WTC11 (cell line): ENCODE measurements around the gene MCAT. TPM values are rescaled to one million over a fixed set of nuclear protein-coding genes. Genes with fewer than 3 reads are reported as not detected.

Experiments
- ATAC-seq: fragments of 200-7000 bp; cut with Tn5 transposase; 2 replicates; pipeline ENCODE4 v1.10.0; 2021; ENCODE audit warnings: mild to moderate bottlenecking, moderate library complexity
- CTCF ChIA-PET: fragments of 300-600 bp; sonication (Branson Sonifier 250); formaldehyde crosslinking; loops from one replicate; lab custom pipeline; 2021; ENCODE audit warnings: antibody characterized with exemption; lab: Charles Lee
- POLR2A ChIA-PET: fragments of 350-600 bp; sonication (Branson Sonifier 250); formaldehyde crosslinking; loops from one replicate; lab custom pipeline; 2021; ENCODE audit warnings: antibody characterized with exemption; lab: Charles Lee
- DNase-seq: peaks from one replicate; pipeline ENCODE4 v3.0.0; 2021; ENCODE audit warnings: low spot score
- H3K27ac Mint-ChIP-seq: 2 replicates; pipeline ENCODE4 v1.8.0; 2021; ENCODE audit warnings: mixed read lengths
- H3K27me3 Mint-ChIP-seq: 2 replicates; pipeline ENCODE4 v1.8.0; 2021; ENCODE audit warnings: low read depth, mild to moderate bottlenecking, moderate library complexity, mixed read lengths
- H3K36me3 Mint-ChIP-seq: 2 replicates; pipeline ENCODE4 v1.8.0; 2021; ENCODE audit warnings: mixed read lengths
- H3K4me1 Mint-ChIP-seq: 2 replicates; pipeline ENCODE4 v1.8.0; 2022; ENCODE audit warnings: mixed read lengths
- H3K4me3 Mint-ChIP-seq: 2 replicates; pipeline ENCODE4 v1.8.0; 2021; ENCODE audit warnings: mild to moderate bottlenecking, moderate library complexity, mixed read lengths
- H3K9me3 Mint-ChIP-seq: 2 replicates; pipeline ENCODE4 v1.8.0; 2021; ENCODE audit warnings: mixed read lengths
- CBFB ChIP-seq: sonication (generic); formaldehyde crosslinking; IDR thresholded peaks from 2 replicates; pipeline ENCODE4 v1.8.1; 2022; ENCODE audit warnings: mild to moderate bottlenecking, low read depth, missing genetic modification reagents
- CREB1 ChIP-seq: sonication (generic); formaldehyde crosslinking; IDR thresholded peaks from 2 replicates; pipeline ENCODE4 v1.8.0; 2023; ENCODE audit warnings: mild to moderate bottlenecking, missing genetic modification reagents
- FOXK1 ChIP-seq: sonication (generic); formaldehyde crosslinking; IDR thresholded peaks from 2 replicates; pipeline ENCODE4 v1.8.0; 2022; ENCODE audit warnings: mild to moderate bottlenecking, moderate library complexity, missing genetic modification reagents
- GTF2I ChIP-seq: fragments of 250-450 bp; sonication (Bioruptor Pico); conservative IDR thresholded peaks from 2 replicates; pipeline ENCODE4 v1.4.0; 2021; ENCODE audit warnings: mild to moderate bottlenecking
- HMGA2 ChIP-seq: fragments of 250-450 bp; sonication (Bioruptor Pico); IDR thresholded peaks from 2 replicates; pipeline ENCODE4 v1.4.0; 2021; ENCODE audit warnings: mild to moderate bottlenecking, moderate library complexity
- NFATC4 ChIP-seq: fragments of 250-450 bp; sonication (Bioruptor Pico); IDR thresholded peaks from 2 replicates; pipeline ENCODE4 v1.9.0; 2021; ENCODE audit warnings: mild to moderate bottlenecking
- NR1H2 ChIP-seq: sonication (generic); formaldehyde crosslinking; IDR thresholded peaks from 2 replicates; pipeline ENCODE4 v1.9.0; 2021; ENCODE audit warnings: mild to moderate bottlenecking, moderate library complexity, missing genetic modification reagents
- PRRX2 ChIP-seq: fragments of 250-450 bp; sonication (Bioruptor Pico); IDR thresholded peaks from 2 replicates; pipeline ENCODE4 v1.8.0; 2021; ENCODE audit warnings: mild to moderate bottlenecking
- RORB ChIP-seq: fragments of 250-450 bp; sonication (Bioruptor Pico); IDR thresholded peaks from 2 replicates; pipeline ENCODE4 v1.9.0; 2021; ENCODE audit warnings: mild to moderate bottlenecking
- SMAD4 ChIP-seq: sonication (generic); formaldehyde crosslinking; IDR thresholded peaks from 2 replicates; pipeline ENCODE4 v1.8.0; 2022; ENCODE audit warnings: mild to moderate bottlenecking, missing genetic modification reagents
- TCF7 ChIP-seq: sonication (generic); formaldehyde crosslinking; IDR thresholded peaks from 2 replicates; pipeline ENCODE4 v1.8.0; 2022; ENCODE audit warnings: mild to moderate bottlenecking, low read depth, missing genetic modification reagents, moderate library complexity
- ZNF138 ChIP-seq: sonication (generic); formaldehyde crosslinking; conservative IDR thresholded peaks from 2 replicates; pipeline ENCODE4 v1.8.1; 2022; ENCODE audit warnings: mild to moderate bottlenecking, moderate library complexity, missing genetic modification reagents
- ZNF396 ChIP-seq: fragments of 250-450 bp; sonication (Bioruptor Pico); IDR thresholded peaks from 2 replicates; pipeline ENCODE4 v1.8.0; 2021; ENCODE audit warnings: mild to moderate bottlenecking, moderate library complexity, borderline replicate concordance
- total RNA-seq: library from RNA; stranded (reverse); gene quantifications from 3 replicates; pipeline ENCODE4 v1.2.3, GENCODE V29; 2021
- TF ChIP-seq, protein P1 (sequence below): fragments of 250-450 bp; sonication (Bioruptor Pico); IDR thresholded peaks from 2 replicates; pipeline ENCODE4 v1.9.0; 2021; ENCODE audit warnings: mild to moderate bottlenecking
- TF ChIP-seq, protein P2 (sequence below): fragments of 250-450 bp; sonication (Bioruptor Pico); conservative IDR thresholded peaks from 2 replicates; pipeline ENCODE4 v1.9.0; 2021; ENCODE audit warnings: mild to moderate bottlenecking
- TF ChIP-seq, protein P3 (sequence below): fragments of 250-450 bp; sonication (Bioruptor Pico); IDR thresholded peaks from 2 replicates; pipeline ENCODE4 v1.9.0; 2021; ENCODE audit warnings: mild to moderate bottlenecking
- TF ChIP-seq, protein P4 (sequence below): sonication (generic); formaldehyde crosslinking; IDR thresholded peaks from 2 replicates; pipeline ENCODE4 v1.8.0; 2023; ENCODE audit warnings: missing genetic modification reagents
- TF ChIP-seq, protein P5 (sequence below): sonication (generic); formaldehyde crosslinking; conservative IDR thresholded peaks from 2 replicates; pipeline ENCODE4 v1.8.1; 2023; ENCODE audit warnings: mild to moderate bottlenecking, low read depth, missing genetic modification reagents, moderate library complexity
- TF ChIP-seq, protein P6 (sequence below): sonication (generic); formaldehyde crosslinking; IDR thresholded peaks from 2 replicates; pipeline ENCODE4 v1.8.1; 2023; ENCODE audit warnings: mild to moderate bottlenecking, missing genetic modification reagents, borderline replicate concordance

MCAT gene
- total RNA-seq, 1 experiment from 2014 or later = 18.5 TPM

DNA sequence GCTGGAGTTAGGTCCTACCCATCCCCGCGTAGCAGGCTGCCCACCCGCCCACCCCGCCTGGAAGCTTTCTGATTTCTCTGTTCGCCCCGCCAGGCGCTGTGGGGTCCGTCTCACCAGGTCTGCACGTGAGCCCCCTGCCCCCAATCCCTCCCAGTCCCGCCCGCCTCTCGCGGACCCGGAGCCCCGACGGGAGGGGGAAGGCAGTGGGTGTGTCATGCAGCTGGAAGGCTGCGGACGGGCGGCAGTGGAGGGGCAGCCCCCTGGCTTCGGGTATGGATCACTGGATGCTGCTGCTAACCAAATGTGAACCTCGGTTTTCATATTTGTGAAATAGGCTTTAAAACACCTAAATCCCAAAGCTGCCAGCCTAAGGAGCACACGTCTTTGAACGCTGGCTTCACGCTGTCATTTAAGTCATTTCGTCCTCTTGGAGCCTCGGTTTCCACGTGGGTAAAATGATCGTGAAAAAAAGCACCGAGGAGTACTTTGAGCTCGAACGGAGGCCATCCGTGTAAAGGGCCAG lies 33.2 kb downstream of the MCAT start (continued):
- TF ChIP-seq, protein P1, sequence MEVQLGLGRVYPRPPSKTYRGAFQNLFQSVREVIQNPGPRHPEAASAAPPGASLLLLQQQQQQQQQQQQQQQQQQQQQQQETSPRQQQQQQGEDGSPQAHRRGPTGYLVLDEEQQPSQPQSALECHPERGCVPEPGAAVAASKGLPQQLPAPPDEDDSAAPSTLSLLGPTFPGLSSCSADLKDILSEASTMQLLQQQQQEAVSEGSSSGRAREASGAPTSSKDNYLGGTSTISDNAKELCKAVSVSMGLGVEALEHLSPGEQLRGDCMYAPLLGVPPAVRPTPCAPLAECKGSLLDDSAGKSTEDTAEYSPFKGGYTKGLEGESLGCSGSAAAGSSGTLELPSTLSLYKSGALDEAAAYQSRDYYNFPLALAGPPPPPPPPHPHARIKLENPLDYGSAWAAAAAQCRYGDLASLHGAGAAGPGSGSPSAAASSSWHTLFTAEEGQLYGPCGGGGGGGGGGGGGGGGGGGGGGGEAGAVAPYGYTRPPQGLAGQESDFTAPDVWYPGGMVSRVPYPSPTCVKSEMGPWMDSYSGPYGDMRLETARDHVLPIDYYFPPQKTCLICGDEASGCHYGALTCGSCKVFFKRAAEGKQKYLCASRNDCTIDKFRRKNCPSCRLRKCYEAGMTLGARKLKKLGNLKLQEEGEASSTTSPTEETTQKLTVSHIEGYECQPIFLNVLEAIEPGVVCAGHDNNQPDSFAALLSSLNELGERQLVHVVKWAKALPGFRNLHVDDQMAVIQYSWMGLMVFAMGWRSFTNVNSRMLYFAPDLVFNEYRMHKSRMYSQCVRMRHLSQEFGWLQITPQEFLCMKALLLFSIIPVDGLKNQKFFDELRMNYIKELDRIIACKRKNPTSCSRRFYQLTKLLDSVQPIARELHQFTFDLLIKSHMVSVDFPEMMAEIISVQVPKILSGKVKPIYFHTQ (CRISPR knock-in tag) = no peak
- TF ChIP-seq HMGA2 (CRISPR knock-in tag) (no peak), SMAD4 (CRISPR knock-in tag) (no peak), NR1H2 (CRISPR knock-in tag) (no peak), TCF7 (CRISPR knock-in tag) (no peak)
- TF ChIP-seq, protein P2, sequence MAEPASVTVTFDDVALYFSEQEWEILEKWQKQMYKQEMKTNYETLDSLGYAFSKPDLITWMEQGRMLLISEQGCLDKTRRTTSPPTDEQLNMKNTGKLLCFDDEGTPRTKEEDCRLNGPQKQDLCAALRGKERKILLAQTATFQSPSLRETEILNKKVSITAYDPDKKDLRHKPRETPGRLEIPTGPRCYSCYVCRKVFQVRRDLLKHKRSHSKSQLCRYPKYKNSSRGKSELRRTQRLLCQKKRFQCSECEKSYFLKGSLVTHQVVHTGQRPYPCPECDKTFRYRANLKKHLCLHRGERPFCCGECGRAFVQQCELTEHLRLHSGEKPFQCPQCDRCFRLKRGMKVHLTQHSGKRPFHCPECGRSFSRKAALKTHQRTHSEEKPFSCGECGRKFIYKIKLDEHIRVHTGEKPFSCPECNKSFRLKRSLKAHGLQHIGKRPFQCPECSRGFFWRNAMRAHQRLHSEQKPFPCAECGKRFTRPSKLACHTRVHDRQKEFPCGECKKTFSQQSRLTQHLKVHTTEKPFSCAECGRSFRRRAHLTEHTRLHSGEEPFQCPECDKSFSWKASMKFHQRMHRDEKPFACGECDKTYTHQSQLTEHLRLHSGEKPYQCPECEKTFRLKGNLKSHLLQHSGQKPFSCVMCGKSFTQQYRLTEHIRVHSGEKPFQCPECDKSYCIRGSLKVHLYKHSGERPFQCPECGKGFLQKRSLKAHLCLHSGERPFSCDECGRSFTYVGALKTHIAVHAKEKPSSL (CRISPR knock-in tag) = no peak
- TF ChIP-seq, protein P3, sequence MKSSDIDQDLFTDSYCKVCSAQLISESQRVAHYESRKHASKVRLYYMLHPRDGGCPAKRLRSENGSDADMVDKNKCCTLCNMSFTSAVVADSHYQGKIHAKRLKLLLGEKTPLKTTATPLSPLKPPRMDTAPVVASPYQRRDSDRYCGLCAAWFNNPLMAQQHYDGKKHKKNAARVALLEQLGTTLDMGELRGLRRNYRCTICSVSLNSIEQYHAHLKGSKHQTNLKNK (CRISPR knock-in tag) = no peak
- TF ChIP-seq, protein P4, sequence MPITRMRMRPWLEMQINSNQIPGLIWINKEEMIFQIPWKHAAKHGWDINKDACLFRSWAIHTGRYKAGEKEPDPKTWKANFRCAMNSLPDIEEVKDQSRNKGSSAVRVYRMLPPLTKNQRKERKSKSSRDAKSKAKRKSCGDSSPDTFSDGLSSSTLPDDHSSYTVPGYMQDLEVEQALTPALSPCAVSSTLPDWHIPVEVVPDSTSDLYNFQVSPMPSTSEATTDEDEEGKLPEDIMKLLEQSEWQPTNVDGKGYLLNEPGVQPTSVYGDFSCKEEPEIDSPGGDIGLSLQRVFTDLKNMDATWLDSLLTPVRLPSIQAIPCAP (CRISPR knock-in tag) = no peak
- TF ChIP-seq, protein P5, sequence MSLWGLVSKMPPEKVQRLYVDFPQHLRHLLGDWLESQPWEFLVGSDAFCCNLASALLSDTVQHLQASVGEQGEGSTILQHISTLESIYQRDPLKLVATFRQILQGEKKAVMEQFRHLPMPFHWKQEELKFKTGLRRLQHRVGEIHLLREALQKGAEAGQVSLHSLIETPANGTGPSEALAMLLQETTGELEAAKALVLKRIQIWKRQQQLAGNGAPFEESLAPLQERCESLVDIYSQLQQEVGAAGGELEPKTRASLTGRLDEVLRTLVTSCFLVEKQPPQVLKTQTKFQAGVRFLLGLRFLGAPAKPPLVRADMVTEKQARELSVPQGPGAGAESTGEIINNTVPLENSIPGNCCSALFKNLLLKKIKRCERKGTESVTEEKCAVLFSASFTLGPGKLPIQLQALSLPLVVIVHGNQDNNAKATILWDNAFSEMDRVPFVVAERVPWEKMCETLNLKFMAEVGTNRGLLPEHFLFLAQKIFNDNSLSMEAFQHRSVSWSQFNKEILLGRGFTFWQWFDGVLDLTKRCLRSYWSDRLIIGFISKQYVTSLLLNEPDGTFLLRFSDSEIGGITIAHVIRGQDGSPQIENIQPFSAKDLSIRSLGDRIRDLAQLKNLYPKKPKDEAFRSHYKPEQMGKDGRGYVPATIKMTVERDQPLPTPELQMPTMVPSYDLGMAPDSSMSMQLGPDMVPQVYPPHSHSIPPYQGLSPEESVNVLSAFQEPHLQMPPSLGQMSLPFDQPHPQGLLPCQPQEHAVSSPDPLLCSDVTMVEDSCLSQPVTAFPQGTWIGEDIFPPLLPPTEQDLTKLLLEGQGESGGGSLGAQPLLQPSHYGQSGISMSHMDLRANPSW (CRISPR knock-in tag) = no peak

DNA sequence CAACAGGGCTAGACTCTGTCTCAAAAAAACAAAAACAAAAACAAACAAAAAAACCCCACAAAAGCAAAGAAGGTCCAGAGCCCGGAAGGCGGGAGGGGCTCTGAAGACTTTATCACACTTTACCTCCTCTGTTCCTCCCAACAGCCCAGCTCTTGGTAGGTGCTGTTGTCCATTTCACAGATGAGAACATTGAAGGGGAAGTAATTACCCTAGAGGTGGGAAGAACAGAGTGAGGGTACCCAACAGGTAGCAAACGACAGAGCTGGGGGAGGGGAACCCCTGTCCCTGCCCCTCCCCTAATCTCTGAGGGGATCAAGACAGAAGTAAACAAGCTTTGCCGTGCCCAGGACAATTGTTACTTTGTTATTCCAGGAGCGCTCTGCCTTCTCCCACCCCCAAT lies 33.7 kb downstream of the MCAT start:
- peak; percentile 23 for ATAC-seq
- H3K27me3 Mint-ChIP-seq = peaks cover 71% of the 10 kb centered on the region
- H3K27ac Mint-ChIP-seq = no peak overlapping the region
- ChIA-PET CTCF (interaction anchor here (0.5 to 1.0 kb wide), 6 partner anchors 28 to 452 kb away, joined by 3 to 4 read pairs (median 3); partner anchors contain the start of gene TTLL12), POLR2A (no interaction called here)
- H3K4me3 Mint-ChIP-seq = peak overlapping the region; percentile 52
- H3K36me3 Mint-ChIP-seq = no peaks in the 10 kb centered on the region
- DNase-seq = no peak
- H3K4me1 Mint-ChIP-seq = peaks cover 10% of the 10 kb centered on the region; the same call in 1 of the 2 replicates
- TF ChIP-seq, protein P6, sequence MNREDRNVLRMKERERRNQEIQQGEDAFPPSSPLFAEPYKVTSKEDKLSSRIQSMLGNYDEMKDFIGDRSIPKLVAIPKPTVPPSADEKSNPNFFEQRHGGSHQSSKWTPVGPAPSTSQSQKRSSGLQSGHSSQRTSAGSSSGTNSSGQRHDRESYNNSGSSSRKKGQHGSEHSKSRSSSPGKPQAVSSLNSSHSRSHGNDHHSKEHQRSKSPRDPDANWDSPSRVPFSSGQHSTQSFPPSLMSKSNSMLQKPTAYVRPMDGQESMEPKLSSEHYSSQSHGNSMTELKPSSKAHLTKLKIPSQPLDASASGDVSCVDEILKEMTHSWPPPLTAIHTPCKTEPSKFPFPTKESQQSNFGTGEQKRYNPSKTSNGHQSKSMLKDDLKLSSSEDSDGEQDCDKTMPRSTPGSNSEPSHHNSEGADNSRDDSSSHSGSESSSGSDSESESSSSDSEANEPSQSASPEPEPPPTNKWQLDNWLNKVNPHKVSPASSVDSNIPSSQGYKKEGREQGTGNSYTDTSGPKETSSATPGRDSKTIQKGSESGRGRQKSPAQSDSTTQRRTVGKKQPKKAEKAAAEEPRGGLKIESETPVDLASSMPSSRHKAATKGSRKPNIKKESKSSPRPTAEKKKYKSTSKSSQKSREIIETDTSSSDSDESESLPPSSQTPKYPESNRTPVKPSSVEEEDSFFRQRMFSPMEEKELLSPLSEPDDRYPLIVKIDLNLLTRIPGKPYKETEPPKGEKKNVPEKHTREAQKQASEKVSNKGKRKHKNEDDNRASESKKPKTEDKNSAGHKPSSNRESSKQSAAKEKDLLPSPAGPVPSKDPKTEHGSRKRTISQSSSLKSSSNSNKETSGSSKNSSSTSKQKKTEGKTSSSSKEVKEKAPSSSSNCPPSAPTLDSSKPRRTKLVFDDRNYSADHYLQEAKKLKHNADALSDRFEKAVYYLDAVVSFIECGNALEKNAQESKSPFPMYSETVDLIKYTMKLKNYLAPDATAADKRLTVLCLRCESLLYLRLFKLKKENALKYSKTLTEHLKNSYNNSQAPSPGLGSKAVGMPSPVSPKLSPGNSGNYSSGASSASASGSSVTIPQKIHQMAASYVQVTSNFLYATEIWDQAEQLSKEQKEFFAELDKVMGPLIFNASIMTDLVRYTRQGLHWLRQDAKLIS (CRISPR knock-in tag) = no peak
- TF ChIP-seq NFATC4 (CRISPR knock-in tag) = no peak
- no peak for TF ChIP-seq CBFB (CRISPR knock-in tag)
- TF ChIP-seq GTF2I (CRISPR knock-in tag) = 0 out of 2 replicates have a peak, but pooled peaks have one; percentile 25
- no peak for TF ChIP-seq ZNF138 (CRISPR knock-in tag)
- 0 out of 2 replicates have a peak, but pooled peaks have one; percentile 38 for TF ChIP-seq FOXK1 (CRISPR knock-in tag)
- TF ChIP-seq, protein P5 (CRISPR knock-in tag) = no peak
- no peak for TF ChIP-seq CREB1 (CRISPR knock-in tag)
- TF ChIP-seq RORB = no peak
- TF ChIP-seq PRRX2 = no peak
- TF ChIP-seq ZNF396 (CRISPR knock-in tag) = no peak
- no peaks in the 10 kb centered on the region for H3K9me3 Mint-ChIP-seq
